Retinal pigment epithelial cell (primary cell): ENCODE data around the gene ECE1.
"Not testable (repeated sequence)": the region's sequence is repeated elsewhere in the genome, so short reads cannot be mapped to it uniquely, and the experiment has no call there.

ENCODE experiments used
- DNase-seq: peaks from one replicate; pipeline ENCODE4 v3.0.0-alpha.2; 2010; ENCODE audit warnings: low read depth
- H3K4me3 ChIP-seq: 2 replicates; pipeline ENCODE4 v1.5.1; 2011; ENCODE audit warnings: mild to moderate bottlenecking, low read length, control low read depth, moderate library complexity
- CTCF ChIP-seq: conservative IDR thresholded peaks from 2 replicates; pipeline ENCODE4 v1.5.1; 2011; ENCODE audit warnings: low read depth, low read length, control low read depth, inconsistent platforms

ECE1 gene

GRCh38 chr1:21184276-21184675, 106.0 kb downstream of the ECE1 start:
- no peak for DNase-seq
- H3K4me3 ChIP-seq = no peak overlapping the region
- no peak for TF ChIP-seq CTCF

DNA sequence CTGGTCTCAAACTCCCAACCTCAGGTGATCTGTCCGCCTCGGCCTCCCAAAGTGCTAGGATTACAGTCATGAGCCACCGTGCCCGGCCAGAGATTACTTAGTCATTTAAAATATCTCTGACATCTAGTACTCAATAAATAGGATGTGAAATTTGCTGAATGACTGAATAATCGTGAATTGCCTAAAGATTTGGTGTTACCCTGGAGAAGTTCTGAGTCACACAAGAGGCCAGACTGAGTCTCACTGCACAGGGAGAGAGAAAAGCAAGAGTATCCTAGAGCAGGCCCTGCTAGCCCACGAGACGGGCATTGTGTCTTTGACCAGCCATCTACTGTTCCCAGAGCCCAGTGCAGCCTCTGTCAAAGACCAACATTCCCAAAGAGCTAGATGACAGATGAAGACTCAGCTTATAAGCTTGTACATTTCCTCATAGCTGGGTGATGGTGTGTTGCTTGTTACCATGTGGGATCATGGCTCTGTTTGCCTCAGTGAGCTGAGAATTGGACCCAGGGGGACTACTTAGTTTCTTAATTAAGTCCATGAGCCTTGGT, 108.0 kb downstream of the ECE1 start:
- TF ChIP-seq CTCF = no peak
- no peak overlapping the region for H3K4me3 ChIP-seq
- DNase-seq = no peak

DNA sequence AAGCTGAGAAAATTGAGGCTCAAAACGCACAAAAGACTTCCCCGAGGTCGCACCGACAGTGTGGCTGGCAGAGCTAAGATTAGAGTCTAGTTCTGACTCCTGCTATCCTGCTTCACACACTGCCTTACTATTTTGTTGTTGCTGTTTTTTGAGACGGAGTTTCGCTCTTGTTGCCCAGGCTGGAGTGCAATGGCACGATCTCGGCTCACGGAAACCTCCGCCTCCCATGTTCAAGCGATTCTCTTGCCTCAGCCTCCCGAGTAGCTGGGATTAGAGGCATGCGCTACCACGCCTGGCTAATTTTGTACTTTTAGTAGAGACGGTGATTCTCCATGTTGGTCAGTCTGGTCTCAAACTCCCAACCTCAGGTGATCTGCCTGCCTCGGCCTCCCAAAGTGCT, 112.0 kb downstream of the ECE1 start:
- H3K4me3 ChIP-seq, DNase-seq: not testable (repeated sequence)

- peak; percentile 80 for DNase-seq
Observed at GRCh38 chr1:21176586-21177555, 113.4 kb downstream of the ECE1 start, which contains the start of gene EIF4G3. EIF4G3 (minus strand) TSS chr1:21176897; CDS start chr1:21002742, 174,155 bp downstream.

GRCh38 chr1:21175670-21176581, 114.3 kb downstream of the ECE1 start:
- peak overlapping the region; percentile 96 for H3K4me3 ChIP-seq
- DNase-seq = no peak
- TF ChIP-seq CTCF = no peak

More at GRCh38 chr1:21176586-21177555, 113.4 kb downstream of the ECE1 start, which contains the start of gene EIF4G3:
- peak within 1 kb of the TSS; percentile 96 for H3K4me3 ChIP-seq
- no peak for TF ChIP-seq CTCF

DNA sequence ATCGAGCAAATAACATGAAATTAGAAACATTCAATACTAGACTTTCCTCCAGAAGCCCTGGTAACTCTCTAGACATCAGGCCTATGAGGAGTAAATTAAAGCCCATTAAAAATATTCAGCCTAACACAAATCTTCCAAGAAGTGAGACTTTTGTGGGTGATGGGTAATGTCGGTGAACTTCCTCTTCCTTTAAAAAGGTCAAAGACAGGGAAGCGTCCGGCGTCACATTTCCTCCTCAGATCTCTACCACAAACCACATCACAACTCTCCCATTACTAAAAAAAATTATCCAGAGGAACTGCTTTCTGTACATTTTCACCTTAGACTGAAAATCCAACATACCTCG, 115.0 kb downstream of the ECE1 start:
- TF ChIP-seq CTCF = no peak
- no peak for DNase-seq
- peak overlapping the region; percentile 96 for H3K4me3 ChIP-seq

- no peak for TF ChIP-seq CTCF
- DNase-seq = peak; percentile 70
- peak overlapping the region; percentile 96 for H3K4me3 ChIP-seq
Observed at GRCh38 chr1:21174654-21175323, 115.5 kb downstream of the ECE1 start.
